ENCODE data around the gene MANEAL. TPM values are rescaled to one million over a fixed set of nuclear protein-coding genes. Genes with fewer than 3 reads are reported as not detected.

Gene MANEAL
- total and polyA plus RNA-seq, 2 of the 13 experiments (the other 11 are each of a cell fraction or from before 2014, with no cell fraction given) = 20.8 to 26.4 TPM

GRCh38 chr1:37792943-37793686 lies 532 bp upstream of the MANEAL start (continued):
- no peak for TF ChIP-seq FOXO1 (CRISPR knock-in tag; IDR thresholded peaks at IDR 0.05)
- TF ChIP-seq SMYD3 (CRISPR knock-in tag; IDR thresholded peaks at IDR 0.05) = no peak
- no peak for TF ChIP-seq ZNF33B (CRISPR knock-in tag; IDR thresholded peaks at IDR 0.05)
- TF ChIP-seq RAD51 (IDR thresholded peaks at IDR 0.05; ENCODE audit: borderline replicate concordance) = no peak
- no peak for TF ChIP-seq PHF21A (CRISPR knock-in tag; IDR thresholded peaks at IDR 0.05)
- TF ChIP-seq ATF7 (IDR thresholded peaks at IDR 0.05) = no peak
- no peak for TF ChIP-seq ATF7 (CRISPR knock-in tag; IDR thresholded peaks at IDR 0.05)
- TF ChIP-seq ZNF44 (CRISPR knock-in tag; IDR thresholded peaks at IDR 0.05) = no peak
- no peak for TF ChIP-seq PHB2 (IDR thresholded peaks at IDR 0.05; ENCODE audit: partially characterized antibody)
- no peak for TF ChIP-seq ZBTB37 (CRISPR knock-in tag; IDR thresholded peaks at IDR 0.05)
- TF ChIP-seq ZNF530 (CRISPR knock-in tag; IDR thresholded peaks at IDR 0.05; ENCODE audit: low read depth) = no peak
- no peak for TF ChIP-seq ZNF746 (CRISPR knock-in tag; IDR thresholded peaks at IDR 0.05)
- TF ChIP-seq ZBTB44 (CRISPR knock-in tag; IDR thresholded peaks at IDR 0.05) = no peak
- TF ChIP-seq MAX (IDR thresholded peaks at IDR 0.05) = no peak
- TF ChIP-seq HNF4G (IDR thresholded peaks at IDR 0.05; ENCODE audit: borderline replicate concordance, low read depth, low read length) = no peak
- no peak for TF ChIP-seq HNF4G (CRISPR knock-in tag; IDR thresholded peaks at IDR 0.05; ENCODE audit: borderline replicate concordance, low read depth)
- TF ChIP-seq ARNT2 (CRISPR knock-in tag; IDR thresholded peaks at IDR 0.05; ENCODE audit: low read depth) = 0 out of 2 replicates have a peak, but pooled peaks have one; percentile 2
- no peak for TF ChIP-seq ETV5 (CRISPR knock-in tag; IDR thresholded peaks at IDR 0.05; ENCODE audit: borderline replicate concordance)
- TF ChIP-seq ZBTB34 (CRISPR knock-in tag; IDR thresholded peaks at IDR 0.05) = no peak
- TF ChIP-seq ARID2 (CRISPR knock-in tag; IDR thresholded peaks at IDR 0.05; ENCODE audit: borderline replicate concordance) = no peak
- TF ChIP-seq ZNF296 (CRISPR knock-in tag; conservative IDR thresholded peaks at IDR 0.05) = no peak
- TF ChIP-seq ERF (CRISPR knock-in tag; IDR thresholded peaks at IDR 0.05) = no peak
- TF ChIP-seq ZBTB10 (CRISPR knock-in tag; IDR thresholded peaks at IDR 0.05; ENCODE audit: borderline replicate concordance) = 0 out of 2 replicates have a peak, but pooled peaks have one; percentile 5

Measured in HepG2 (cell line).